ENCODE results near the gene CHKA. TPM values are rescaled to one million over a fixed set of nuclear protein-coding genes. Genes with fewer than 3 reads are reported as not detected.

Gene CHKA
- polyA plus RNA-seq, 2 donors, result 3.7 to 7.3 TPM

DNA sequence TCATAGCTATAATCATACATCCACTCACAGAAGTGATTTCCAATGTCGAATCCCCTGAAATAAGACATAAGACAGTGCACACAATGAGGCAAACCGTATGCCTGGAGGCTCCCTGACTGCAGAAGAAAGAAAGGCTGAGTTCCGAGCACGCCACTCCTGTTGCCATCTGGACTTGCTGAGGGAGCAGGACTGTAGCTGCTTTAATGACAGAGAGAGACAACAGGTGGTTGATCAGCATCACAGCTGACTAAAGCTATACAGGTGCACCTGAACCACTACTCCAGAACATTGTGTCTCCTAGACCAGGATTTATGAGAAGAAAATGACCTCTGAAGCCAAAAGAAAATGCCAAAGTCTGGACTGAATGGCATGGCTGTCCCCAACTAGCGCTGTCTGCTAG lies 55.3 kb downstream of the CHKA start:
- no peaks in the 10 kb centered on the region for H3K4me1 ChIP-seq (ENCODE audit: control insufficient read depth in 2 of 2, insufficient read depth in 2 of 2, low read length in 1 of 2)
- no peak overlapping the region for H3K27ac ChIP-seq (ENCODE audit: low read depth in 2 of 2, low read length in 1 of 2)
- 86 to 93% methylated on average over 5 of the region's 5 CpGs for WGBS, 2 donors
- peaks cover 9 to 12% of the 10 kb centered on the region in 2 donors for H3K36me3 ChIP-seq (ENCODE audit: control insufficient read depth in 2 of 2, insufficient read depth in 2 of 2, low read length in 1 of 2)
- H3K4me3 ChIP-seq (ENCODE audit: low read depth in 1 of 2, low read length in 2 of 2), result no peak overlapping the region
- H3K9me3 ChIP-seq (ENCODE audit: control insufficient read depth in 2 of 2, insufficient read depth in 1 of 2, low read depth in 1 of 2, low read length in 1 of 2), result no peaks in the 10 kb centered on the region
- no peaks in the 10 kb centered on the region for H3K27me3 ChIP-seq (ENCODE audit: control insufficient read depth in 1 of 2, insufficient read depth in 2 of 2, low read length in 2 of 2)

GRCh38 chr11:68064926-68065325 lies 56.3 kb downstream of the CHKA start:
- no peak overlapping the region for H3K4me3 ChIP-seq (ENCODE audit: low read depth in 1 of 2, low read length in 2 of 2)
- no peak overlapping the region for H3K27ac ChIP-seq (ENCODE audit: low read depth in 2 of 2, low read length in 1 of 2)
- peaks cover 6 to 12% of the 10 kb centered on the region in 2 donors for H3K36me3 ChIP-seq (ENCODE audit: control insufficient read depth in 2 of 2, insufficient read depth in 2 of 2, low read length in 1 of 2)
- H3K9me3 ChIP-seq (ENCODE audit: control insufficient read depth in 2 of 2, insufficient read depth in 1 of 2, low read depth in 1 of 2, low read length in 1 of 2), result no peaks in the 10 kb centered on the region
- H3K4me1 ChIP-seq (ENCODE audit: control insufficient read depth in 2 of 2, insufficient read depth in 2 of 2, low read length in 1 of 2), result no peaks in the 10 kb centered on the region
- no peaks in the 10 kb centered on the region for H3K27me3 ChIP-seq (ENCODE audit: control insufficient read depth in 1 of 2, insufficient read depth in 2 of 2, low read length in 2 of 2)
- WGBS, 2 donors, result 81 to 88% methylated on average over 2 of the region's 2 CpGs

DNA sequence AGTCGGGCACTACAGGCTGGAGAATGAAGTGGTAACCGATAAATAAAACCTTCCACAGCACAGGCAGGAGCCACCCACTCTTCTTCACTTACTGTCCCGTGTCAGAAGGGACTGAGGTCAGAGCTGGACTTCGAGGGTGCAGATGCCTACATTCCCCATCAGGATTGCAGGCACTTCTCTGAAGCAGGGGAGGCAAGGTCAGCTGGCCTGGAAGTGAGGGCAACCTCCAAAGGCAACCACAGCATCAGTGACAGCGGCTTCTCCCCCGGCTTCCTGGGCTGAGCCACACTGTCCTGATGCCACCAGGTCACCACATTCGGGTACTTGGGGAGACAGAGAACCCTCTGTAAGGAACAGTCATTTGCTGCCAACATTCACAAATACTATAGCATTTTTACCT lies 59.7 kb downstream of the CHKA start:
- peaks cover 4 to 6% of the 10 kb centered on the region in 2 donors for H3K36me3 ChIP-seq (ENCODE audit: control insufficient read depth in 2 of 2, insufficient read depth in 2 of 2, low read length in 1 of 2)
- H3K27ac ChIP-seq (ENCODE audit: low read depth in 2 of 2, low read length in 1 of 2), result no peak overlapping the region
- WGBS, 2 donors, result 93 to 97% methylated on average over 7 of the region's 7 CpGs

DNA sequence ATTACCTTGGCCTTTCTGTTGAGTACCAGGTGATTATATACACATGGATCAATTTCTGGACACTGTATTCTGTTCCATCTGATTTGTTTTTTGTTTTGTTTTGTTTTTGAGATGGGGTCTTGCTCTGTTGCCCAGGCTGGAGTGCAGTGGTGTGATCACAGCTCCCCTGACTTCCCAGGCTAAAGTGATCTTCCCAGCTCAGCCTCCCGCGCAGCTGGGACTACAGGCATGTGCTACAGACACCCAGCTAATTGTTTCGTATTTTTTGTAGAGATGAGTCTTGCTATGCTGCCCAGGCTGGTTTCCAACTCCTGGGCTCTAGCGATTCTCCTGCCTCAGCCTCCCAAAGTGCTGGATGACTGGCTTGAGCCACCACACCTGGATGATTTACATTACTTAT lies 63.4 kb downstream of the CHKA start:
- Histone ChIP-seq H3K4me3 (ENCODE audit: low read depth in 1 of 2, low read length in 2 of 2) (no peak overlapping the region), H3K36me3 (ENCODE audit: control insufficient read depth in 2 of 2, insufficient read depth in 2 of 2, low read length in 1 of 2) (peaks cover 4 to 7% of the 10 kb centered on the region in 2 donors), H3K4me1 (ENCODE audit: control insufficient read depth in 2 of 2, insufficient read depth in 2 of 2, low read length in 1 of 2) (no peaks in the 10 kb centered on the region), H3K9me3 (ENCODE audit: control insufficient read depth in 2 of 2, insufficient read depth in 1 of 2, low read depth in 1 of 2, low read length in 1 of 2) (no peaks in the 10 kb centered on the region), H3K27me3 (ENCODE audit: control insufficient read depth in 1 of 2, insufficient read depth in 2 of 2, low read length in 2 of 2) (no peaks in the 10 kb centered on the region), H3K27ac (ENCODE audit: low read depth in 2 of 2, low read length in 1 of 2) (no peak overlapping the region)
- 93 to 94% methylated on average over 4 of the region's 4 CpGs for WGBS, 2 donors

More for the DNA sequence above, 59.7 kb downstream of the CHKA start:
- Histone ChIP-seq H3K9me3 (ENCODE audit: control insufficient read depth in 2 of 2, insufficient read depth in 1 of 2, low read depth in 1 of 2, low read length in 1 of 2) (no peaks in the 10 kb centered on the region), H3K4me3 (ENCODE audit: low read depth in 1 of 2, low read length in 2 of 2) (no peak overlapping the region), H3K4me1 (ENCODE audit: control insufficient read depth in 2 of 2, insufficient read depth in 2 of 2, low read length in 1 of 2) (no peaks in the 10 kb centered on the region), H3K27me3 (ENCODE audit: control insufficient read depth in 1 of 2, insufficient read depth in 2 of 2, low read length in 2 of 2) (no peaks in the 10 kb centered on the region)

GRCh38 chr11:68056317-68057285 lies 64.6 kb downstream of the CHKA start:
- Histone ChIP-seq H3K36me3 (ENCODE audit: control insufficient read depth in 2 of 2, insufficient read depth in 2 of 2, low read length in 1 of 2) (peaks cover 2 to 15% of the 10 kb centered on the region in 2 donors), H3K27me3 (ENCODE audit: control insufficient read depth in 1 of 2, insufficient read depth in 2 of 2, low read length in 2 of 2) (no peaks in the 10 kb centered on the region)
- 93 to 94% methylated on average over 12 of the region's 12 CpGs for whole genome bisulfite sequencing, 2 donors

GRCh38 chr11:68053981-68054812 lies 67.0 kb downstream of the CHKA start:
- WGBS, 2 donors, result 88% methylated on average over 11 of the region's 11 CpGs
- H3K36me3 ChIP-seq (ENCODE audit: control insufficient read depth in 2 of 2, insufficient read depth in 2 of 2, low read length in 1 of 2), result peaks cover 0 to 33% of the 10 kb centered on the region in 2 donors
- H3K9me3 ChIP-seq (ENCODE audit: control insufficient read depth in 2 of 2, insufficient read depth in 1 of 2, low read depth in 1 of 2, low read length in 1 of 2), result no peaks in the 10 kb centered on the region
- no peaks in the 10 kb centered on the region for H3K4me1 ChIP-seq (ENCODE audit: control insufficient read depth in 2 of 2, insufficient read depth in 2 of 2, low read length in 1 of 2)
- H3K4me3 ChIP-seq (ENCODE audit: low read depth in 1 of 2, low read length in 2 of 2), result no peak overlapping the region
- no peaks in the 10 kb centered on the region for H3K27me3 ChIP-seq (ENCODE audit: control insufficient read depth in 1 of 2, insufficient read depth in 2 of 2, low read length in 2 of 2)
- H3K27ac ChIP-seq (ENCODE audit: low read depth in 2 of 2, low read length in 1 of 2), result no peak overlapping the region

More at GRCh38 chr11:68056317-68057285, 64.6 kb downstream of the CHKA start:
- H3K4me3 ChIP-seq (ENCODE audit: low read depth in 1 of 2, low read length in 2 of 2), result no peak overlapping the region
- no peaks in the 10 kb centered on the region for H3K4me1 ChIP-seq (ENCODE audit: control insufficient read depth in 2 of 2, insufficient read depth in 2 of 2, low read length in 1 of 2)
- H3K9me3 ChIP-seq (ENCODE audit: control insufficient read depth in 2 of 2, insufficient read depth in 1 of 2, low read depth in 1 of 2, low read length in 1 of 2), result no peaks in the 10 kb centered on the region
- no peak overlapping the region for H3K27ac ChIP-seq (ENCODE audit: low read depth in 2 of 2, low read length in 1 of 2)

- no peak overlapping the region for H3K27ac ChIP-seq (ENCODE audit: low read depth in 2 of 2, low read length in 1 of 2)
- H3K4me3 ChIP-seq (ENCODE audit: low read depth in 1 of 2, low read length in 2 of 2), result no peak overlapping the region
- H3K36me3 ChIP-seq (ENCODE audit: control insufficient read depth in 2 of 2, insufficient read depth in 2 of 2, low read length in 1 of 2), result peaks cover 5 to 37% of the 10 kb centered on the region in 2 donors
- no peaks in the 10 kb centered on the region for H3K4me1 ChIP-seq (ENCODE audit: control insufficient read depth in 2 of 2, insufficient read depth in 2 of 2, low read length in 1 of 2)
- whole genome bisulfite sequencing, 2 donors, result 74 to 81% methylated on average over 9 of the region's 9 CpGs
- no peaks in the 10 kb centered on the region for H3K9me3 ChIP-seq (ENCODE audit: control insufficient read depth in 2 of 2, insufficient read depth in 1 of 2, low read depth in 1 of 2, low read length in 1 of 2)
- no peaks in the 10 kb centered on the region for H3K27me3 ChIP-seq (ENCODE audit: control insufficient read depth in 1 of 2, insufficient read depth in 2 of 2, low read length in 2 of 2)
Observed at GRCh38 chr11:68053117-68053516, 68.1 kb downstream of the CHKA start.

GRCh38 chr11:68052137-68052873 lies 68.9 kb downstream of the CHKA start:
- H3K4me3 ChIP-seq (ENCODE audit: low read depth in 1 of 2, low read length in 2 of 2), result no peak overlapping the region
- no peaks in the 10 kb centered on the region for H3K9me3 ChIP-seq (ENCODE audit: control insufficient read depth in 2 of 2, insufficient read depth in 1 of 2, low read depth in 1 of 2, low read length in 1 of 2)
- H3K27me3 ChIP-seq (ENCODE audit: control insufficient read depth in 1 of 2, insufficient read depth in 2 of 2, low read length in 2 of 2), result no peaks in the 10 kb centered on the region
- H3K36me3 ChIP-seq (ENCODE audit: control insufficient read depth in 2 of 2, insufficient read depth in 2 of 2, low read length in 1 of 2), result peaks cover 5 to 41% of the 10 kb centered on the region in 2 donors
- WGBS, 2 donors, result 85 to 89% methylated on average over 15 of the region's 15 CpGs
- peaks cover 0 to 3% of the 10 kb centered on the region in 2 donors for H3K4me1 ChIP-seq (ENCODE audit: control insufficient read depth in 2 of 2, insufficient read depth in 2 of 2, low read length in 1 of 2)
- no peak overlapping the region for H3K27ac ChIP-seq (ENCODE audit: low read depth in 2 of 2, low read length in 1 of 2)
